ENCODE data around the gene DIS3L2.

The DIS3L2 gene

GRCh38 chr2:232014681-232015080, 53.2 kb downstream of the DIS3L2 start (continued):
- no peak for TF ChIP-seq PATZ1 (CRISPR knock-in tag; IDR thresholded peaks at IDR 0.05; ENCODE audit: borderline replicate concordance)
- no peak for TF ChIP-seq POU6F1 (CRISPR knock-in tag; IDR thresholded peaks at IDR 0.05; ENCODE audit: borderline replicate concordance, low read depth)
- no peak for TF ChIP-seq ZNF565 (CRISPR knock-in tag; conservative IDR thresholded peaks at IDR 0.05; ENCODE audit: low read depth)
- TF ChIP-seq CSDC2 (CRISPR knock-in tag; IDR thresholded peaks at IDR 0.05): no peak
- TF ChIP-seq ZFP3 (CRISPR knock-in tag; IDR thresholded peaks at IDR 0.05): no peak
- no peak for TF ChIP-seq GLIS3 (CRISPR knock-in tag; IDR thresholded peaks at IDR 0.05)
- TF ChIP-seq TOX (CRISPR knock-in tag; IDR thresholded peaks at IDR 0.05; ENCODE audit: borderline replicate concordance): no peak
- no peak for TF ChIP-seq ARNTL (CRISPR knock-in tag; IDR thresholded peaks at IDR 0.05; ENCODE audit: borderline replicate concordance, low read depth)

- no peak for TF ChIP-seq ZNF8 (CRISPR knock-in tag; IDR thresholded peaks at IDR 0.05)
- no peak for TF ChIP-seq ZC3H10 (CRISPR knock-in tag; IDR thresholded peaks at IDR 0.05)
- no peak for TF ChIP-seq ZFP3 (CRISPR knock-in tag; IDR thresholded peaks at IDR 0.05)
- TF ChIP-seq ISL1 (CRISPR knock-in tag; IDR thresholded peaks at IDR 0.05): no peak
- no peak for TF ChIP-seq POU6F1 (CRISPR knock-in tag; IDR thresholded peaks at IDR 0.05; ENCODE audit: borderline replicate concordance, low read depth)
- no peak for TF ChIP-seq ZNF70 (CRISPR knock-in tag; IDR thresholded peaks at IDR 0.05)
- no peak for ATAC-seq
These were observed 56.7 kb downstream of the DIS3L2 start for GRCh38 chr2:232018181-232018580.

GRCh38 chr2:232022718-232023117, 61.2 kb downstream of the DIS3L2 start:
- TF ChIP-seq GLIS3 (CRISPR knock-in tag; IDR thresholded peaks at IDR 0.05): no peak
- TF ChIP-seq ZNF70 (CRISPR knock-in tag; IDR thresholded peaks at IDR 0.05): no peak
- TF ChIP-seq ZNF8 (CRISPR knock-in tag; IDR thresholded peaks at IDR 0.05): no peak
- TF ChIP-seq ISL1 (CRISPR knock-in tag; IDR thresholded peaks at IDR 0.05): no peak
- no peak for TF ChIP-seq TOX (CRISPR knock-in tag; IDR thresholded peaks at IDR 0.05; ENCODE audit: borderline replicate concordance)
- TF ChIP-seq ARNTL (CRISPR knock-in tag; IDR thresholded peaks at IDR 0.05; ENCODE audit: borderline replicate concordance, low read depth): no peak
- no peak for TF ChIP-seq TCF4 (CRISPR knock-in tag; IDR thresholded peaks at IDR 0.05; ENCODE audit: borderline replicate concordance)
- no peak for TF ChIP-seq CREB5 (CRISPR knock-in tag; IDR thresholded peaks at IDR 0.05; ENCODE audit: low read depth)
- TF ChIP-seq CSRNP3 (CRISPR knock-in tag; IDR thresholded peaks at IDR 0.05): no peak
- no peak for TF ChIP-seq OSR1 (CRISPR knock-in tag; IDR thresholded peaks at IDR 0.05)
- no peak for TF ChIP-seq BACH2 (CRISPR knock-in tag; IDR thresholded peaks at IDR 0.05; ENCODE audit: borderline replicate concordance)
- TF ChIP-seq PATZ1 (CRISPR knock-in tag; IDR thresholded peaks at IDR 0.05; ENCODE audit: borderline replicate concordance): no peak
- no peak for TF ChIP-seq ZC3H10 (CRISPR knock-in tag; IDR thresholded peaks at IDR 0.05)
- TF ChIP-seq SNAI2 (CRISPR knock-in tag; IDR thresholded peaks at IDR 0.05): no peak
- TF ChIP-seq ZNF565 (CRISPR knock-in tag; conservative IDR thresholded peaks at IDR 0.05; ENCODE audit: low read depth): no peak

More at GRCh38 chr2:232022718-232023117, 61.2 kb downstream of the DIS3L2 start:
- no peak for ATAC-seq

Data from SK-N-SH treated with all-trans-retinoic acid at 6 μM for 48 hours (cell line).